ENCODE results near the gene CDC42EP4.
A peak's percentile ranks its signal among the peaks of the same experiment; 100 is the strongest.
"Not testable (repeated sequence)": the region's sequence is repeated elsewhere in the genome, so short reads cannot be mapped to it uniquely, and the experiment has no call there.

The CDC42EP4 gene

DNA sequence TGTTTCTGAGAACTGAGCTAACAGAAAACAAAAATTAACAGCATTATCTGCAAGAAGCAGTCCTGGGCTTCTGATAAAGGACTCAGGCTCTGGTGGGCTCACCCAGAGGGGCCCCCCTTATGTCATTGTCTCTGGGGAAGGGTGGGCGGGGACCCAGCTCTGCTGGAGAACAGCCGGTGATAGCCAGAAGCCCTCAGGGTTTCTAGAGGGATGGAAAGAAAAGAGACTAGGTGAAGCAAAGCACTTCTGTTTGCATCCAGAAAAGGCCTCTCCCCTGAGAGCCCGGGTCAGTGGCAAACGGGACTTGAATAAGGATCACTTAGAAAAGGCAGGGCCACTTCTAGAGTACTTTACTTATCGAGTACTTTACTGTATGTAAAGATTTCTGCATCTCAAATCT lies 7.0 kb upstream of the CDC42EP4 start:
- no peak for DNase-seq

GRCh38 chr17:73318427-73318813 lies 6.6 kb upstream of the CDC42EP4 start:
- no peak for DNase-seq

DNA sequence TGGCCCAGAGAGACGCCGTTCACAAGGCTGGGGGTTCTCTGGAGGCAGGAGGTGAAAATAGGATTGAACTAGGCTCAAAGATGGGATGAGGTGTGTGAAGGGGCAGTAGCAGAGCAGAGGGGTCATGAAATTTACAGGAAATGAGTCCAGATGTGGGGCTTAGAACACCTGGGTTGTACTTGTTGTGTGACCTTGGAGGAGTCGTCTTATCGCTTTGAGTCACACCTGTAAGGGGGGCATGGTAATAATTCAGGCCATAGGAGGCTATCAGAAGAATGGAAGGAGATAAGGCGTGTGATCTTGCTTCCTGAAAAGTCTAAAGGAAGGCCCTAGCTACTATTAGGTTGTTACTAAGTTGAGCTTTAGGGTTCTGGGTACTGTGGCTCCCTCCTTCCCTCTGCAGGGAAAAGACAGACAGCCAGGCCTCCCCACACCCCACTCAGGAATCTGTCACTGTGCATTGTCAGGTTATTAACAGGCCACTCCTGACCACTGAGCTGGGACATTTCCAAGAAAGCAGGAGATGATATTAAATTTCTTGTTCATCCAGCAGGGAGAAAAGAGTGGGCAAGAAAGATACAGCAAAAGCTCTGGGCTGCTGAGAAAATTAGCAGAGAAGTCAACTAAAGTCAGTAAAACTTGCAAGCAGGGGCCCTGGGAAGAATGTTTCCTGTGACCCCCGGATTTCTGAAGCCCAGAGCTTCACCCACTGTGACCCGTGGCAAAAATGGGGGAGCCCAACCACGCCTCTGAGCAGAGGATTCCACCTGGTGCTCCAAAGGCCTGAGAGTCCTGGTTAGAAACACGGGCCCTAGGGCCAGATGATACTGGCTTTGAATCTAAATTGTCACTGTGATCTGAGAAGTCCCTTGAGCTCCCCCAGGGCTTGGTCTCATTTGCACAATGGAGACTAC lies 6.0 kb upstream of the CDC42EP4 start:
- DNase-seq = no peak

DNA sequence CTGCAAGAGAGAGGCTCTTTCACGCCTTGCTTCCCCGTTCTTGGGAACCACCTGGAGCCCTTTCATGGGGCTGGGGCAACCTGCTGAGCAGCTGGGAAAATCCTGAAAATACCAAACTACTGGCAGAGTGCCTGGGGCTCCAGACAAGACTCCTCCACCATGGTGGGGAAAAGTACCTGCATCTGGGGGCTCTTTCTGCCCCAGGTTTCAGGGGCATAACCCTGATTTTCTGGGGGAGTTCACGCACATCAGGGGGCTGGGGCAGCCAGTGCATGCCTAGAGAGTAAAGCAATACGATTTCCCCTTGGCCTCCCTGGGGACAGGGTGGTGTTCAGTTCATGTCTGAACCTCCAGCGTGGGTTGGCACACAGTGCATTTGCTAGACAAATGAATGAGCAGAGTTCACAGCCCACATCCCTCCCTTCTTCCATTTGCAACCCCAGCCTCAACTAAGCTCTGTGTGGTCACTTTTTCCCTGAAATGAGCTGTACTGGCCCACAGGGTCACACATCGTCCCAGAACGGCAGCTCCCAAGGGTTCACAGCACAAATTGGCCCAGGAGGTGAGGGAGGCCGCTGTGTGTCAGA lies 5.2 kb upstream of the CDC42EP4 start:
- no peak for DNase-seq

DNA sequence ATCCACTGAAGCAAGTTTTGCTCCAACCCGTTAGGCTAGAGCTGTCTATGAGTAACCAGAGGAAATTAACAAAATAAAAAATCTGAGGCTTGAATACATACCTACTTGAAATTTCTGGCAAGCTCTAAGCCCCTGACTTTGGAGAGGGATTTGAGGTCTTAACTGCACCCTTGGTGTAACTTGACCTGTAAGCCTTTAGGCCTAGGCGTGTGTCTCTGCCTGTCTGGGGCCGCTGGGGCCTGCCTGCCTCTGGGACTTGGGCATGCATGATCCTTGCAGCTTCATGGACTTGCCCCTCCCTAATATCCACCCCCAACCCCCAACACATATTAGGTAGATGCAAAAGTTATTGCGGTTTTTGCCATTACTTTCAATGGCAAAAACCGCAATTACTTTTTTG lies 3.7 kb upstream of the CDC42EP4 start:
- peak; percentile 28 to 68 for DNase-seq

- DNase-seq = no peak
Observed at GRCh38 chr17:73313526-73314127, 1.8 kb upstream of the CDC42EP4 start.

DNA sequence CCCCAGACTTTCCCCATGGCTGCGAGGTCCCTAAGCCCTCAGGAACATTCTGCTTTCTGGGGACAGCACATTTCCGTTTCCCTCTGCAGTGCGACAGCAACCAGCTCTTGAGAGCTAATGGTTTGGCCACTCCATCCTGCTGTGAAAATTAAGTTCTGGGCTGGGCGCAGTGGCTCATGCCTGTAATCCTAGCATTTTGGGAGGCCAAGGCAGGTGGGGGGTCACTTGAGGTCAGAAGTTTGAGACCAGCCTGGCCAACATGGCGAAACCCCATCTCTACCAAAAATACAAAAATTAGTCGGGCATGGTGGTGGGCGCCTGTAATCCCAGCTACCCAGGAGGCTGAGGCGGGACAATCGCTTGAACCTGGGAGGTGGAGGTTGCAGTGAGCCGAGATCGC lies 1.1 kb upstream of the CDC42EP4 start:
- not testable (repeated sequence) for DNase-seq

DNA sequence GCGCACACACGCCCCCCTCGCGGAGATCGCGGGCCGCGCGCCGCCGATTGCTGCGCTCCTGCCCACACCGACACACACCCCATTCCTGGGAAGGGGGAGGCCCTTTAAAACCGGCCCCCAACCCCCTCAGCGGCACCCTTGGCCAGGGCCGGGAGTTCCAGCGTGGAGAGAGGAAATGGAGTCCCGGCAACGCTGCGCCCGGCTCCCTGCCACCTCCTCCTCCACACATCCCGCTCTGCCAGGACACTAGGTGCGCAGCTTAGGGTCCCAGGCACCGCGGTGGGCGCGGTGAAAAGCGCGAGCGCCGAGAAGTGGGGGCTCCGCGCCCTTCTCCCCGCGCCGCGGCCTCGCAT lies 397 bp downstream of the CDC42EP4 start:
- no peak for DNase-seq

GRCh38 chr17:73309727-73310596 lies 1.8 kb downstream of the CDC42EP4 start:
- DNase-seq = peak in 1 of 2 experiments; percentile 30

DNA sequence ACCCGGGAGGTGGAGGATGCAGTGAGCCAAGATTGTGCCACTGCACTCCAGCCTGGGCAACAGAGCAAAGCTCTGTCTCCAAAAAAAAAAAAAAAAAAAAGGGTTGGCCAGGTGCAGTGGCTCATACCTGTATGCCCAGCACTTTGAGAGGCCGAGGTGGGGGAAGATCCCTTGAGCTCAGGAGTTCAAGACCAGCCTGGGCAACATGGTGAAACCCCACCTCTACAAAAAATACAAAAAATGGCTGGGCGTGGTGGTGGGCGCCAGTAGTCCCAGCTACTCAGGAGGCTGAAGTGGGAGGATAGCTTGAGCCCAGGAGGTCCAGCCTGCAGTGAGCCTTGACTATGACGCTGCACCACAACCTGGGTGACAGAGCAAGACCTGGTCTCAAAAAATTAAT lies 2.8 kb downstream of the CDC42EP4 start:
- not testable (repeated sequence) for DNase-seq

DNA sequence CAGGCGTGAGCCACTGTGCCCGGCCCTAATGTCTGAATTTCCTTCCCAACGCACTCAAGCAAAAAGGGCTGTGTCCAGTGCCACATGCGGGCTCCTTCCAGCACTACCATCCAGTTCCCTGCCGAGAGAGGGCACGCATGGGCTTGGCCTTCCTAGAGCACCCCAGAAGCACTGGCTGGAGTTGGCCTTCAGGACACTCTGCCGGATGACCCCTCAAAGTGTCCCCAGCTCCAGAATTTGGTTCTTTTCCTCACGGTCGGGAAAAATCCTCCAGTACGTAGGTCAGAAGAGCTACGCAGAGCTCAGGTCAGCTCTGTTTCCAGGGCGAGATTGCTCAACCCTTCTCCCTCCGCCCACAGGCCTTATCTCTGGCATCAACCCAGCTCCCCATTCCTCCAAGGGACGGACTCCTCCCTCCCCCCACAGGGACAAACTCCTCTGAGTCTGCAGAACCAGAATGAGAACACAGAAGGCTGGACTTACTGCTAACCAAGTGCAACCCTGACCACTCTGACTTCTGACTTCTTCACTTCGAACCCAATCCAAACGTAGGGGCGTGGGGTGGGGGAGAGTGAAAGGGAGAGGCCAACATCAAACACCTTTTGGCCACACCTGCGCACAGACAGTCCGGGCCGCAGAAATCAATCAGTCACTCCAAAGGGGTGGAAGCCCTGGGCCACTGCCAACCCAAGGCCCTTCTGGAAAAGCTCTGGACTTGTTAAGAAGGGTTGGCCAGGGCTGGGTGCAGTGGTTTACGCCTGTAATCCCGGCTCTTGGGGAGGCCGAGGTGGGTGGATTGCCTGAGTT lies 3.6 kb downstream of the CDC42EP4 start:
- no peak for DNase-seq

DNA sequence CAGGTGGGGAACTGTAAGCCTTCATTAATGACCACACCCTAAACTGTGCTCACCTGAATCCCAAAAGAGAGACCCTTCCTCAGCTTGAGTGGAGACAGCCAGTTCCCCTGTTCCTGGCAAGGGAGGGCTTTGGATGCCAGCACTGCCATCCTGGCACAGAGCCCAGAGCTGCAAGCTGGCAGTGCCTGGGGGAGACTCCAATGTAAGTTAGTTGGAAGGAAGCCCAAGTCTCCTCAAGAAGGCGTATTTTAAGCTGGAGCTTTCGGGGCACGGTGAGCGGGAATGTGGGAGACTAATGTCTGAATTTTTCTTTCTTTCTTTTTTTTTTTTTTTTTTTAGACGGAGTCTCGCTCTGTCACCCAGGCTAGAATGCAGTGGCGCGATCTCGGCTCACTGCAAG lies 4.7 kb downstream of the CDC42EP4 start:
- peak; percentile 28 to 66 for DNase-seq

DNA sequence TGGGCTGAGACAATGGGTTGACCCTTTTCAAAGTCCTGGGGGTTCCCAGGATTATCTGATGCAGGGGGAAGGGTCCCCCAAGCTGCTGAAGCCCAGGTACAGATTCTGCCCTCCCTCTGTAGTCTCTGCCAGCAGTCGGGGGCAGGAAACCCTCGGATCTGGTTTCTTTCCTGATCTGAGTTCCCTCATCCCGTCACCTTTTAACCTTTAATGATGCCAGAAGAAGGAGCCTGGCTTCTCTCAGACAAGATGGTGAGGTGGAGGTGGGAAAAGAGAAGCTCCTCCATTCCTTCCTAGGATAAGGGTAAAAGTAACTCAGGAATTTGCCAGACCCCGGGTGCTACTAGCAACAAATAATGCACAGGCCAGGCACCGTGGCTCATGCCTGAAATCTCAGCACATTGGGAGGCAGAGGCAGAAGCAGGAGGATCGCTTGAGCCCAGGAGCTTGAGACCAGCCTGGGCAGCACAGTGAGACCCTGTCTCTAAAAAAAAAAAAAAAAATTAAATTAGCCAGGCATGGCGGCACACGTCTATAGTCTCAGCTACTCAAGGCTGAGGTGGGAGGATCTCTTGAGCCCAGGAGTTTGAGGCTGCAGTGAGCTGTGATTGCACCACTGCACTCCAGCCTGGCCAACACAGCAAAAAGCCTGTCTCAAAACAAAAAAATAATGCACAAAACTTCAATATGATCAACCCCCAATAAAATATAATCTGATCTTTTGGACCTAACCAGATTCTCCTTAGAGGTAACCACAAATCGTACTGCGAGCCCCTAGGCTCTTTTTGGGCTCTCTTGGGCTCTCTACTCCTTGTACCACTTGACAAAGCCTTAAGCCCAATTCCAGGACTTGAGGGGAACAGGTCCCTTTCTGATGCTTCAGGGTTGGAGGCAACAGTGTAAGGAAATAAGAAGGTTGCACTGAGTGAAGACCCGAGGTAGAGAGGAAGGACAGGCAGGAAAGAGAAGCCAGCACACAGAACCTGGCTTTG lies 5.7 kb downstream of the CDC42EP4 start:
- no peak for DNase-seq

GRCh38 chr17:73304971-73305812 lies 6.6 kb downstream of the CDC42EP4 start:
- DNase-seq = peak; percentile 78 to 93

GRCh38 chr17:73304438-73304837 lies 7.4 kb downstream of the CDC42EP4 start:
- no peak for DNase-seq

DNA sequence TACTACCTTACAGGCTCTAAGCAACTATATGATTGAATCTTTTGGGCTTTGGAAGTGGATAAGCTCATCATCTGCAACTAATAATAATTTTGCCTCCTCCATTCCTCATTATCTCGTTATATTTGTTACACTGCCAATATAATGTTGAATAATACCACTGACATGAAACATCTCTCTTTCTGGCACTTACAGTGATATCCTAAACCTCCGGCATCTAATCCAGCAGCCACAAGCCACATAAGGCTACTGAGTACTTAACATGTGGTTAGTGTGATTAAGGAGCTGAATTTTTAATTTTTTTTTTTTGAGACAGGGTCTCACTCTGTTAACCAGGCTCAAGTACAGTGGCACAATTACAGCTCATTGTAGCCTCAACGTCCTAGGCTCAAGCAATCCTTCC lies 9.6 kb downstream of the CDC42EP4 start:
- DNase-seq = peak in 1 of 2 experiments; percentile 34

GRCh38 chr17:73301369-73301768 lies 10.4 kb downstream of the CDC42EP4 start:
- DNase-seq = no peak

DNA sequence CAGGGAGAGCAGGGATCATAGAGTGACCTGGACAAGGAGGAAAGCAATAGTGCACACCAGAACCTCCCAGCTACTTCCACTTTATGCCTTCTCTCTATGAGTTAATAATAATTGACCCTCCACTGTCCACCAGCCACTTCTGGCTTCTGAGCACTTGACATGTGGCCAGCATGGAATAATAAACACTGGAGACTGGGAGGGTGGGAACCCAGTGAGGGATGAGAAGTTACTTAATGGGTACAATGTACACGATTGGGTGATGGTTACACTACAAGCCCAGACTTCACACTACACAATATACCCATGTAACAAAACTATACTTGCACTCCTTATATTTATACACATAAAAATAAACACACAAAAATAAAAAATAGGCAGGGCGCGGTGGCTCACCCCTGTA lies 11.4 kb downstream of the CDC42EP4 start:
- DNase-seq = no peak

- DNase-seq = peak in 1 of 2 experiments; percentile 59
Observed at GRCh38 chr17:73297934-73298861, 13.6 kb downstream of the CDC42EP4 start.

All from NCI-H524 (cell line).